ENCODE measurements around the gene TRPM3.

The TRPM3 gene

GRCh38 chr9:70578720-70579119 lies 542.7 kb downstream of the TRPM3 start:
- TF ChIP-seq GLIS3 (CRISPR knock-in tag; IDR thresholded peaks at IDR 0.05) (no peak), ZNF70 (CRISPR knock-in tag; IDR thresholded peaks at IDR 0.05) (no peak), CSDC2 (CRISPR knock-in tag; IDR thresholded peaks at IDR 0.05) (no peak), BACH2 (CRISPR knock-in tag; IDR thresholded peaks at IDR 0.05; ENCODE audit: borderline replicate concordance) (no peak), ZNF8 (CRISPR knock-in tag; IDR thresholded peaks at IDR 0.05) (no peak), CSRNP3 (CRISPR knock-in tag; IDR thresholded peaks at IDR 0.05) (no peak), CREB5 (CRISPR knock-in tag; IDR thresholded peaks at IDR 0.05; ENCODE audit: low read depth) (no peak), OSR1 (CRISPR knock-in tag; IDR thresholded peaks at IDR 0.05) (no peak), RARB (CRISPR knock-in tag; IDR thresholded peaks at IDR 0.05) (no peak), ISL1 (CRISPR knock-in tag; IDR thresholded peaks at IDR 0.05) (no peak), TSHZ2 (CRISPR knock-in tag; IDR thresholded peaks at IDR 0.05) (no peak), TOX (CRISPR knock-in tag; IDR thresholded peaks at IDR 0.05; ENCODE audit: borderline replicate concordance) (no peak), PPARA (CRISPR knock-in tag; IDR thresholded peaks at IDR 0.05; ENCODE audit: borderline replicate concordance) (no peak), ESRRG (CRISPR knock-in tag; IDR thresholded peaks at IDR 0.05) (no peak), POU6F1 (CRISPR knock-in tag; IDR thresholded peaks at IDR 0.05; ENCODE audit: borderline replicate concordance, low read depth) (no peak), ZFP3 (CRISPR knock-in tag; IDR thresholded peaks at IDR 0.05) (no peak), PATZ1 (CRISPR knock-in tag; IDR thresholded peaks at IDR 0.05; ENCODE audit: borderline replicate concordance) (no peak), SNAI2 (CRISPR knock-in tag; IDR thresholded peaks at IDR 0.05) (no peak), TCF4 (CRISPR knock-in tag; IDR thresholded peaks at IDR 0.05; ENCODE audit: borderline replicate concordance) (no peak)
- ATAC-seq: no peak

GRCh38 chr9:70577671-70578070 lies 543.8 kb downstream of the TRPM3 start:
- TF ChIP-seq TSHZ2 (CRISPR knock-in tag; IDR thresholded peaks at IDR 0.05): no peak
- TF ChIP-seq TOX (CRISPR knock-in tag; IDR thresholded peaks at IDR 0.05; ENCODE audit: borderline replicate concordance): no peak
- TF ChIP-seq CREB5 (CRISPR knock-in tag; IDR thresholded peaks at IDR 0.05; ENCODE audit: low read depth): no peak
- TF ChIP-seq TCF4 (CRISPR knock-in tag; IDR thresholded peaks at IDR 0.05; ENCODE audit: borderline replicate concordance): no peak
- no peak for ATAC-seq

All from SK-N-SH treated with all-trans-retinoic acid at 6 μM for 48 hours (cell line).